GM19324 (cell line): ENCODE results near the gene ATP8A1.
"Not testable (repeated sequence)": the region's sequence is repeated elsewhere in the genome, so short reads cannot be mapped to it uniquely, and the experiment has no call there.

Source experiments
- ATAC-seq: cut with Tn5 transposase; IDR thresholded peaks from one replicate; pipeline ENCODE4 v1.9.1; 2021; ENCODE audit warnings: mild to moderate bottlenecking, moderate library complexity; ENCODE audit not compliant: unreplicated experiment, low FRiP score

ATP8A1 gene

DNA sequence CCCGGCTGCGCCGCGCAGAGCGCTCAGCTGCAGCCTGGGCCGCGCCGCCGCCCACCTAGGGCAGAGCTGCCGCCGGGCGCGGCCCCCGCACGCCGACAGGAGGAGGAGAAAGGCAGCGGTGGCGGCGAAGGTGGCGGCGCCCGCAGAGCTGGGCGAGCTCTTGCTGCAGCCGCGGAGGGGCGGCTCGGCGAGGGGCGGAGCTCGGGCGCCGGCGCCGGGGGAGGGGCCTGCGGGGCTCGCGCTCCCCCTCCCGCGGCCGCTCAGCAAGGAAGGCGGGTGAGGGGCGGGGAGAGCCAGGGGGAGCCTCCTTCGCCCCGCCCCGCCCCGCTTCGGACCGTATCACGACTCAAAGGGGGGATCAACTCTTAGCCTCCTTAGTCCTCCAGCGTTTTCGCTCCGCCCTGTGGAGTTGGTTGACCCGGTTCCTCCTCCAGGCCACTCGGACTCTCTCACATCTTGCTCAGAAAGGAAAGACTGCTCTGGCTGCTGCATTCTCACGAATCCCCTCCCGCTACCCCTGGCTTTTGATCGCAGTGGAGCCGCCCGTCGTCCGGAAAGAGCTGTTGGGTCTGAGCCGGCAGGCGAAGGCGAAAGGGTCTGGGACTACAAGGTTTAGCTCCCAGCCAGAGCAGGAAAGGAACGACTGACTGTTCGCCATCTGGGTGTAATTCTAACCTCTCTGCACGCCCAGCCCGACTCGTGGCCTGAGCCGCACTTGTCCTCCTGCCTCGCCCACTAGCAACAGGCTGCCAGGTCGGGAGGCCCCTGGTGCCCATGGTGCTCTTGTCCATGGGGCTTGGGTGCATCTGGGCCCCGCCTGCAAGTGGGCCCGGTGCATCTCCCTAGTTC is at the start of gene ATP8A1:
Gene ATP8A1, minus strand, starts transcription at position 162 of the 849 bp plus-strand sequence. CDS start 232 bp downstream, outside the sequence.
- peak; percentile 82 for ATAC-seq

DNA sequence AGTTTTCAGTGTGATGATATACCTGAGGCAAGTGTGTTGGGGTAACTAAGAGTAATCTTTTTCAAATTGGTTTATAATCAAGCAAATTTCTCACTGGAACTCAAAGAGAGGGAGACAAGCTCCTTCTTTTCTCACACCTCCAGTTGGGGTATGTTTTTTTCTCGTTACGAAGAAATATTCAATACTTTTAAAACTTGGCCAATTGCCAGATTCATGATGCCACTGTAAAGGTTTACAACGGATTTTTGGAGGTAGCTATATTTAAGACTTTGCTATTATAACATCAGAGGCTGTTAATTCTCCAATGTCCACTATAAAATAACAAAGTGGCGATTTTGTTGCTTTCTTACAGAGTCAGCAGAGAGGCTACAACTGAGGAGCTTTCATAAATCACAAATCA is 49.2 kb upstream of the ATP8A1 start:
- no peak for ATAC-seq

DNA sequence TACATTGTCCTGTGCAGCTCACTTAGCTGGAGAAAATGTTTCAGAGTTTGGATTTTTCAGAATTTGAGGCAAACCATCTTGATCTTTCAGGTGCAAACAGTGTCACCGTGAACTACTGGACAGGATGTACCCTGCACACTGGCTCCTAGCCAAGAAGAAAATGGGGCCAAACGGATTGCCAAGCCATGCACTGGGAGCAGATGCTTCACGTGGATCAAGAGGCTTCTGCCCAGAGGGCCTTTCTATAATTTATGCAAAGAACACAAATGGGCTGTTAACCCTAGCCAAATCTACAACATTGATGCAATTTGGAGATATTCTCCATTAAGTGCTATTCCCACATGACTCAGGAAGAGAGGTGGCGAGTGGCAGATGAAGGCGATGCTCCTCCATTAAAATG is 46.9 kb upstream of the ATP8A1 start:
- ATAC-seq: no peak

DNA sequence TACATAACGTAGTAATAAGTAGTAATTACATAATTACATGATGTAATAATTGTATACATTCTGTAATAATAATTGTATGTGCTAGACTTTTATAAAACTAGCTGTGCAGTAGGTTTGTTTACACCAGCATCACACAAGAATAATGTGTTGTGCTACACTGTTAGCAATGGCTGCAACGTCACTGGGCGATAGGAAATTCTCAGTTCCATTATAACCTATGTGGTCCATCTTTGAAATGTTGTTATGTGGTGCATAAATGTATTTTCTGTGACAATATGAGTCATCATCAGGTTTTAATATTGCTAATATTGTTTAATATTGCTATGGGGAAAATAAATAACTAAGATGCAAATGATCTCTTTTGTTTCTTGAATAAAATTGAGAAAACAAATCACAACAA is 46.0 kb upstream of the ATP8A1 start:
- no peak for ATAC-seq

DNA sequence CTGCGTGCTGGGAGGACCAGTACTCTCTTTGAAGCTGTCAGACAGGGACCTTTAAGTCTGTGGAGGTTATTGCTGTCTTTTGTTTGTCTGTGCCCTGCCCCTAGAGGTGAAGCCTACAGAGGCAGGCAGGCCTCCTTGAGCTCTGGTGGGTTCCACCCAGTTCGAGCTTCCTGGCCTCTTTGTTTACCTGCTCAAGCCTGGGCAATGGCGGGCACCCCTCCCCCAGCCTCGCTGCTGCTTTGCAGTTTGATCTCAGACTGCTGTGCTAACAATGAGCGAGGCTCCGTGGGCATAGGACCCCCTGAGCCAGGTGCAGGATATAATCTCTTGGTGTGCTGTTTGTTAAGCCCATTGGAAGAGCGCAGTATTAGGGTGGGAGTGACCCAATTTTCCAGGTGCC is 44.9 kb upstream of the ATP8A1 start:
- not testable (repeated sequence) for ATAC-seq

DNA sequence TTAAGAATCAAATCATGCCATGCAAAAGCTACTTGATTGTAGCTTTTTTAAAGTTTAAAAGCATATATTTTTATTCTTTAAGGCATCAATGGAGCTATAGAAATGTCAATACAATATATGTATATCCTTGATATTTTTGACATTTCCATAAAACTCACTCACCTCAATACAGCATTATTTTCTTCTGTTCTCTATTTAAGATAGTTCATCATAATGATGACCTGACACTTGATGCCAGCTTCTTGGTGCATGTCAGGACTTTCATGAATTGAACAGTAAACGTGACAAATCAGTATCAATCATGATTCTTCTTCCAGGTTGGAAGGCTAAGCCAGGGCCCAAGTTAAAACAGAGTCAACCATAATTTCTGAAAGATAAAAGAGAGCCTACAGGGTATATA is 33.6 kb upstream of the ATP8A1 start:
- ATAC-seq: no peak

DNA sequence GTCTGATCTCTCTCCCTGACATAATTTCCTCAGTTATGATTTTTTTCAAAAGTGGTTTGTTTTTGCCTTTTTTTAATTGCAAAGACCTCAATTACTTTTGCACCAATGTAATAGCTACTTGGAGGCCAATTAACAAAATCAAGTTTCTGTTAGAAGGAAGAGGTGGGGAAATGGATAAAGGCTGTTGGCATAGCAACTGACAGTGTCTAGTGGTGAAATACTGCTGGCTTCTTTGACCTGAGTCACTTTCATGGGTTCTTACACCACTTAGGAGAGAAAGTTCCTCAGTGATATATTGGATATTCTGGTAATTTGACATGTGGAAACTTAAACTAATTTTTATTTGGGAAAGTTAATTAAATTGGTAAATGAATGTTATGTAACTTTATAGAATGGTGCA is 26.5 kb upstream of the ATP8A1 start:
- ATAC-seq: no peak

DNA sequence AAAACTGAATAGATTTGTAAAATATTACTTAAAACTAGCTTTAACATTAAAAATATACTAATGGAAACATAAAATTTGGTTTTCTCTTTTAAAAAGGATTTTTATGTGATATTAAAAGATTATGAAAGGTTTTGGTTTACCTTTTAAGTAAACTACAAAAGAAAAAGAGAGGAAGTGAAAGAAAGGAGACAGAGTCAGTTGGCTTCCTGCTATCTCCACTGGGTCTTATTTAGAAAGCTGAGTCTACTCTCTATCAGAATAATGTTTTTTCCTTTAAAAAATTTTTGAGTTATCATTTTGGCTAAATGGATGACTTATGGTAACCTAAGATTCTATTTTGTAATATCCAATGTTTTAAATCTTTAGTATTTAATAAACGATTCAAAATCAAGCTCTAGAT is 21.6 kb upstream of the ATP8A1 start:
- ATAC-seq: no peak

DNA sequence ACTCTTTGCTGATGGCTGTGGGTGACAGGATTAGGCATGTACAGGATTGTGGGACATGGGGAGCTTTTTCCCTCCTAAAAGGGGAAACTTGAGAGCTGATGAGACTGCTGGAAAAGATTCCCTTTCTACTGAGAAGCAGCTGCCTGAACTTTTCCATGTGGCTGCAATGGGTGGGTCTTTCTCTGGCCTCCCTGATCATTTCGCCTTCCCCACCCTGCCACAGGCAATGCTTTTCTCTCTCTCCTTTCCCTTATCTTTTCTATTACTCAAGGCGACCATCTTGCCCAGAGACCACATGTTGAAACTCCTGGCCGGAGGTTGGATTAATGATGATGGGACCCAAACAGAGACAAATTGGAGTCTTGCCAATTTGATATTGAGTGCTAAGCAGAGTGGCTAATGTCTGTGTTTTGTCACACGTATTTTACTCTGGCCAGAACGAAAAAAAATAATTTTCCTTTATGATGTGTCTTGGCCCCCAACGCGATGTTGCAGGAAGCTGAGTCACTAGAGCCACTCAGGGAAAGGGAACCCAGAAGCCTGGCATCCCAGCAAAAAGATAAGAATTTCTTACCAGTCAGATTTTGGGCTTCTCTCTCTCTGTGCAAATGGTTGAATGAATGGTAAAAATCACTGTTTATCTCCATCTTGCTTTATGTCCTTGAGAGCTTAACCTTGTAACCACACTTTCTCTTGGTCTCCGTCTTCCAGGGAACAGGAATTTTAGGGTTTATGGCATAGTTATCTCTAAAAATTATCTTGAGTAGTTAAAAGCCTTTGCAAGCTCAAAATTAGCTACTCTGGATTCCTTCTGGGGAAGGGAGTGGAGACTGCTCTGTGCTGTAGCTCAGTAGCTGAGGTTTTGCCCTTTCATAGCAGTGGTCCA is 19.4 kb upstream of the ATP8A1 start:
- no peak for ATAC-seq

DNA sequence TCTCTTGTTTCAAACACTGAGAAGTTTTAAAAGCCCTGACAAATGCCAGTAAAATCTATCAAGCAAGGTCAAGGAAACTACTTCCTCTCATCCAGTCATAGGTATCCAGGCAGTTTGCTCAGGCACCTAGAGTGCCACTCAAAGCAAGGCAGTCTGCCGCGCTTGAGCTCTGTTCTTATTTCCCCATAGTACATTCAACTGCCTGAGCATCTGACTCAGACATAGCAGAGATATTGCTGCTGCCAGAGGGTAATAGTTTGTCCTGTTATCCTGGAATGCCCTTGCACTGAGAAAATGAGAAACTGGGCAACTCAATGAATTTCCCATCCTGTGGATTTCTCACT is 16.1 kb upstream of the ATP8A1 start:
- ATAC-seq: no peak

DNA sequence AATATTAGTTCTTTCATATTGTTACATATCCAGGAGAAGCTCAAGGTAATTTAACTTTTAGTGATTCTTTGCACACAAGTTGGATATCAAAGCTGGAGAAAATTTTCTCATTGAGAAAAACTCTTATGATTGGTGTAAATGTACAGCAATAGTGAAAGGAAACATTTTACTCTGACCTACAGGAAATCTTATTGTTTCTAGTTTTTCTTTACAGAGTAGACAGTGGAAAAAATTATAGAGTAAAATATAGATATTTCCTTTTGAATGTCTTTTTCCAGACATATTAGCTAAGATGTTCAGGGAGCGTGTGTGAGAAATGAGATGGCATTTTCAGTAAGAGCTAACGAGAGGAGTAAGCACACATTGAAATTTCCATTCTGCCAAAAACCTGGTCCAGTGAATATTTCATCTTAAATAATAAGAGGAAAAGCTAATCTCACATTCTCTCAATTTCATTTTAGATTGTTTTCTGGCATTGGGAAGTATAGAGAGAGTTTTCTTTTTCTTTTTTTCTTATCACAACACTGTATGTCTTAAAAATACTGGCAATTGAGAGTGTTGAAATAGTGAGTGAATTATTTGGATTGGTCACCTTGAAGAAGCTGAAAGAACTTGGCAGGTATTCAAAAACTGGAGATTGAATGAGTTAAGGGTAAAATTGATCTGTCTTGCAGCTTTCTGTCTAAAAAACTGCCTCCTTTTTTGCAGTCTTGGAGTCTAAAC is 15.6 kb upstream of the ATP8A1 start:
- no peak for ATAC-seq

DNA sequence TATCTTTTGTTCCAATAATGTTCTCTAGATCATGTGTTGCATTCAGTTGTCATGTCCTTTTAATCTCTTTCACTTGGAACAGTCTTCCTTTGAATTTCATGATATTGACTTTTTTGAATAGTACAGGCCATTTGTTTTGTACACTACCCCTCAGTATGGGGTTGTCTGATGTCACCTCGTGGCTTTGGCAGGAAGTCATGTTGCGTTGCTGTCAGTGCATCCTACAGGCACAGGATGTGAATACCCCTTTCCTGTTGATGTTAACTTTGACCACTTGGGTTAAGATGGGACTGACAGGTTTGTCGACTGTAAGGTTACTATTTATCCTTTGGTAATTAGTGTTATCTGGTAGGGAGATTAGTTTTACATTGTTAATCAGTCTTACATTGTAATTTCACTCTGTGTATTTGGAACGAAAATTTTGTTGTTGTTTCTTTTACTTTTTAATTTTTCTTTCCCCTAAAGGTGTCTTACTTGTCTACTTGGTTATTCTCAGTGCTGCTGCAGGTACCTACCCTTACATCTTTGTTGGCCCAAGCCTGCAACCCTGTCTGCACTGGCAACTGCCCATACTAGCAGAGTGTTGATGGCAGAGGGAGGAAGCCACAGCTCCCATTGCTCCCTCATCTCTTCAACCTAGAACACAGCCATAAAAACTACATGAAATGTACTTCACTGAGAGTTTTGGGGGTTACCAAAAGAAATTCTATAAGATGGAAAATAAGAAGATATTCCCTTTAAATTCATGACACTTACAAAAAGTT is 14.7 kb upstream of the ATP8A1 start:
- no peak for ATAC-seq

DNA sequence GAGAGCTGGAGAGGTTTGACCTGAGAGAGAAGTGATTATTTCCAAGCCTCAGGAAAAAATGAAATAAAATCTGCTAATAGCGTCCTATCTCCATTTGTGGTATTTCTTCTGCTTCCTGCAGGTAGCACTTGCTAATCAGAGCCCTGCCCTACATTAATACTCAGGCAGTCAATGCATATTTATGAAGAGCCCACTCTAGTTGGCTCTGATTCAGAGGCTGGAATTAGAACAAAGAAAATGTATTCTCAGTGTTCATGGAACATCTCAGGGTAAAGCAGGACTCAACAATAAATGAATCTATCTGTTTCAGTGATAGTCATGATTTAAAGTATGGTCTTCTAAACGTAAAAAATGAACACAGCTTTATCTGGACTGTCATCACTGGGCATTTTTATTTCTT is 1.4 kb upstream of the ATP8A1 start:
- no peak for ATAC-seq

DNA sequence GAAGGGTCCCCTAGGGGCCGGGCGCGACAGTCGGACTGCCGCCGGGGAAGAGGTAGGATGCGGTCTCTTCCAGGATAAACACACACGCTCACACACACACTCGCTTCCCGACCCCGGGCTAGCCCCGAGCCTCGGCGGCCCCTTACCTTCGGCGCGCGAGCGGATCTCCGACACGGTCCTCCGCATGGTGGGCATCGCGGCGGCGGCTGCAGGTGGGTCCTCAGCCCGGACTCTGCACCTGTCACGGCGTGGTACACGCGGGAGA is 294 bp downstream of the ATP8A1 start:
- ATAC-seq: no peak

DNA sequence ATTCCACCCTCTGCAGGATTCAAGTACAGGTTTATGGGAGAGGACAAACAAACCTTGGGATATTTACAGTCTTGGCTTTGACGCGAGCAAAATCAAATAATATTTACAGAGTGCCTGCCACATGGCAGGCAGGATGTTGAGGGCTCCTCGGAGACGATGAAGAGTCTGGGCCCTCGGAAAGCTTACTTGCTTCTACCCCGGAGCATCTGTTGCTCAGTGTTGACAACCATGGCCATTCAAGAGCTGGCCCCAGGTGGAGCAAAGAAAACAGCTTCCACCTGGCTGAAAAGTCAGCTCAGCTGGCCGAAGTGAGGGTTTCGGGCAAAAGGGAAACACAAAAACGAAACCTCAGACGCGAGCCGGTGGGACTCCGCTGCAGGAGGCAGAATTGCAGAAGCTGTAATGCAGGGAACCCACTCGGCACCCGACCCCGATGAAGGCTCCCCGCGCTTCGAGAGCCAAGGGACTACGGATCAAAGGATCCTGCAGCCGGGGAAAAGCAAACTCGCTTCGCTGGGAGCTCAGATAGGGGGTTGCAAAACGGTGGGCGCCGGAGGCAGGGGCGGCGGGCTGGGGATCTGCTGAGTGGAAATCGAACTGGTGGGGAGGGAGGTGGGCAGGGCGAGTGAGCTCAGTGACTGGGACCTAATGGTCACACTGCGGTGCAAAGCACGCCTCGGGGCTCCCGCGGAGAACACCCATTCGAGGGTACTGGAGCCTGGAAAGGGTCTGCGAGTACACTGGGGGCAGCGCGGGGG is 805 bp downstream of the ATP8A1 start:
- peak; percentile 33 for ATAC-seq

DNA sequence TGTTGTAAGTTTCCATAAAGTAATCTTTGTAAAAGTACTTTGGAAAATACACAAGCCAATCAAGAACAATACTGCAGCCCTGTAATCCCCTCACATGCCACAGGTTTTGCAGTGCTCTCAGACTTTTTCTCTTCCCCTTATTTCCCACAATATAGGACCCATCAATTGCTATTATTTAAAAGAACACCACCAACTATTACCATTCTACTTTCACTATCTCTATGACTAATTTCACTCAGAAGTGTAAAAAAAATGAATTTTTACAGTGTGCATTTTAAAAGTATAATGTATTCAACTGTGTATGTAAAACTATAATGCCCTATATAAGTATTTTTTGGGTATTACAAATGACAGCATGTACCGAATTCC is 1.7 kb downstream of the ATP8A1 start:
- no peak for ATAC-seq

DNA sequence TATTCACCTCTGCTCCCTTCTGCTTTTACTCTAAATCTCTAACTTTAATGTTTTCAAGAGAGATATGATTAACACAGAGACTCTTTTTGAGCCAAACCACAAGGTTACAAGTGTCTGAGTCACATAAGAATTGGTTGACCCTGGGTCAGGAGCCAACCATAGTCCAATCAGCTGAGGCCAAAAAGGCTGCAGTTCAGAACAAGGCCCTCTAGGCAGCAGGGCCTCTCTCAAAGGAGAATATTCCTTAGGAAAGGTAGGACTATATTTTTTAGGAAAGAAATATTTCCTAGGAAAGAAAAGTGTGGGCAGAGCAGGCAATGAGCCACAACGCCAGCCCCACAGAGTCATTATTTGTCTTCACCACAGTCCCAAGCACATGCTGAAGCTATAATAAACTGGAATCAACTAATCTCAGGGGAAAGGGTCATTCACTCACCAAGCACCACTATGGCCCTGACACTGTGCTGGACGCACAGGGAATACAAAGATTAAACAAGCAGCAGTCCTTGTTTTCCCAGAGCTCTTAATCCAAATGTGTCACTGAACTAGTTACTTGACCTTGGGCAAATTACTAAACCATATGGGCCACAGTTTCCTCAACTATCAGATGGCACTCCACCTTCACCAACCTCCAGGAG is 2.2 kb downstream of the ATP8A1 start:
- no peak for ATAC-seq

DNA sequence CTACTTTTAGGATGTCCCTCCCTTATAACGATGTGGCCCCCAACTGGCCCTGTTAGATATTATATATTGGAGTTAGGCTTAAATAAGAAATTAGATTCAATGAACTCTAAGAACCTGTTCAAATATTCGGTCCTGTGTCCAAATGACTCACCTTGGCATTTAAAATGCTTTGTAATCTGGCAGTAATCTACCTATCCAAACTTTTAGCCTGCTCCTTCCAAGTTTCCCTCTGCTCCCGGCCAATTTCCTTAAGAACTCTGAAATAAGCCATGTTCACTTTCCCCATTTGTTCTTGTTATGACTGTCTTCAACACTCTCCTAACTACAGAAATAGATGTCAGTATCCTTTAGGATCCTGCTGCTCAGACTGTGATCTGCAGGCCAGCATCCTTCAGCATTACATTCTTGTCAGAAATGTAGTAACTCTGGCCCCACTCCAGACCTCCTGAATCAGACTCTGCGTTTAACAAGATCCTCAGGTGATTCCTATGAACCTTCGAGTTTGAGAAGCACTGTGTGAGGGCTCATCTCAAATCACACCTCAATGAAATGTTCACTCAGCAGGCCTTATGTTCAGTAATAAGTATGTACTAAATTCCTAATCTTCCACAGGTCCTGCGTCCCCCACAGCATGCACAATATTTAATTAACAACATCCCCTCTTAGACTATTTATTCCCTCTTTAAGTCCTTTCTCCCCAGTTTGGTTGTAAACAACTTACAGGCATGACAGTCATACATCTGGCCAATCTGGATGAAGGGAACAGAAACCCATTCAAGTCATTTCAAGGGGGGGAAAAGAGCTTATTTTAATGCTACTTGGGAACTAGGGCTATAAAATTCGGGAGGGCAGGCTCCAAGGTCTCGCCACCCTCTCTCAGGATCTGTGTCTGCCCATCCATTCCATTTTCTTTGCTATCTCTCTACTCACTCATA is 3.0 kb downstream of the ATP8A1 start:
- no peak for ATAC-seq
